Cerebellar nuclear complex (tissue), 1 donor: ENCODE measurements around the gene TMEM229B.

Experiments used
- DNase-seq, 2 experiments: peaks; one replicate each; lab custom pipeline; 2025; lab: John Stamatoyannopoulos, UW

Gene TMEM229B

GRCh38 chr14:67487937-67488893 lies at the start of gene TMEM229B:
Gene TMEM229B, minus strand, starts transcription at chr14:67488721. Its CDS starts 14,798 bp downstream, at chr14:67473923.
- no peak for DNase-seq

- DNase-seq: no peak
Measured at GRCh38 chr14:67537736-67538135, 49.2 kb upstream of the TMEM229B start.

GRCh38 chr14:67536087-67536486 lies 47.6 kb upstream of the TMEM229B start:
- no peak for DNase-seq

- no peak for DNase-seq
Measured at GRCh38 chr14:67533754-67534085, 45.2 kb upstream of the TMEM229B start.

- DNase-seq: peak in 1 of 2 experiments; percentile 33
Measured at GRCh38 chr14:67532998-67533753, 44.7 kb upstream of the TMEM229B start, which contains the start of gene PLEKHH1. Gene PLEKHH1, plus strand, starts transcription at chr14:67533290. Its CDS starts 8,578 bp downstream, at chr14:67541868.

GRCh38 chr14:67532606-67532997 lies 44.1 kb upstream of the TMEM229B start:
- DNase-seq: no peak

- DNase-seq: no peak
Measured at GRCh38 chr14:67529947-67530935, 41.7 kb upstream of the TMEM229B start.

- no peak for DNase-seq
Measured at GRCh38 chr14:67528276-67528675, 39.8 kb upstream of the TMEM229B start.

- DNase-seq: no peak
Measured at GRCh38 chr14:67527756-67528155, 39.2 kb upstream of the TMEM229B start.

- peak in 1 of 2 experiments; percentile 38 for DNase-seq
Measured at GRCh38 chr14:67526676-67527459, 38.3 kb upstream of the TMEM229B start.

- no peak for DNase-seq
Measured at GRCh38 chr14:67526181-67526580, 37.7 kb upstream of the TMEM229B start.

GRCh38 chr14:67525389-67525788 lies 36.9 kb upstream of the TMEM229B start:
- no peak for DNase-seq

- no peak for DNase-seq
Measured at GRCh38 chr14:67524634-67524963, 36.1 kb upstream of the TMEM229B start.

GRCh38 chr14:67523764-67524633 lies 35.5 kb upstream of the TMEM229B start:
- DNase-seq: no peak

GRCh38 chr14:67522270-67522669 lies 33.7 kb upstream of the TMEM229B start:
- no peak for DNase-seq

GRCh38 chr14:67520482-67520881 lies 32.0 kb upstream of the TMEM229B start:
- DNase-seq: no peak

- no peak for DNase-seq
Measured at GRCh38 chr14:67519406-67519805, 30.9 kb upstream of the TMEM229B start.

- DNase-seq: peak; percentile 26 to 77
Measured at GRCh38 chr14:67517083-67517482, 28.6 kb upstream of the TMEM229B start.

- DNase-seq: no peak
Measured at GRCh38 chr14:67516676-67517075, 28.2 kb upstream of the TMEM229B start.
